GM18508 (cell line): ENCODE data around the gene DHFR2.
"Not testable (repeated sequence)": the region's sequence is repeated elsewhere in the genome, so short reads cannot be mapped to it uniquely, and the experiment has no call there.

ENCODE experiments used
- ATAC-seq: cut with Tn5 transposase; IDR thresholded peaks from one replicate; pipeline ENCODE4 v1.9.1; 2021; ENCODE audit warnings: moderate number of reproducible peaks; ENCODE audit not compliant: insufficient read depth, unreplicated experiment

Gene DHFR2

DNA sequence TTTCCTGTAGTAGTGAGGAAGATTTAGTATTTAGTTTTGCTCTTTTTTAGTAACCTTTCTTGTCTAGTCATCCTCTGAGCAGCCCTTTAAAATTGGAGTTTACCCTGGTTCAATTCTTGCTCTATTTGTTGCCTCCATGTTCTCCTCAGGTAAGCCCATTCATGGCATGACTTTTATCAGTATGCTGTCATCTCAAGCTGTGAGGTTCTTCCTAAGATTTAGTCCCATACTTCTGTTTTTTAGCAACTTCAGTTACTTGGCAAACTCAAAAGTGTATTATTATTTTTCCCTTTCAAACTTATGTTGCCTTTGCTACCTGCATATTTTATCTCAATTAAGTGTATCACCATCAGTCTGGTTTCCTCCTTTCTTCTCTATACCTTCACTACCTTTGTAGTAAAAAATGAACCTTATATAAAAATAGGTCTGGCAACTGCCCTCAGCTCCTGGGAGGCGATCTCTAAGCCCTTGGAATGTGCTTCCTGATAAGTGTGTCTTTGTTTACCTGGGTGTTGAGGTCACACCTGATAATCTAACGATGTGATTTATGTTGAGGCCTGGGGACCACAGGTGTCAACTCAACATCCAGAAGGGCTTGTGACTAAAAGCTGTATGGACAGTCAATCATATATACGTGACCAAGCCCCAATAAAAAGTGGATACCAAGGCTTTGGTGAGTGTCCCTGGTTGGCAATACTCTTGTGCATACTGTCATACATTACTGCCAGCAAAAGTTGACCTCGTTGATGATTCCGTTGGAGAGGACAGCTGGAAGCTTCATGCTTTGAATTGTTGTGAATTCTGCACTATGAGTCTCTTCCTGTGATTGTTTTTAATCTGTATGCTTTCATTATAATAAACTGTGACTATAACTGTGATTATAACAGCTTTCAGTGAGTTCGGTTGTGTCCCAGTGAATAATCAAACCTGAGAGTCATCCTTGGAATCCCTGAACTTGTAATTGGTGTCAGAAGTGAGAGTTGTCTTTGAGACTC, 4.1 kb upstream of the DHFR2 start:
- ATAC-seq = no peak

DNA sequence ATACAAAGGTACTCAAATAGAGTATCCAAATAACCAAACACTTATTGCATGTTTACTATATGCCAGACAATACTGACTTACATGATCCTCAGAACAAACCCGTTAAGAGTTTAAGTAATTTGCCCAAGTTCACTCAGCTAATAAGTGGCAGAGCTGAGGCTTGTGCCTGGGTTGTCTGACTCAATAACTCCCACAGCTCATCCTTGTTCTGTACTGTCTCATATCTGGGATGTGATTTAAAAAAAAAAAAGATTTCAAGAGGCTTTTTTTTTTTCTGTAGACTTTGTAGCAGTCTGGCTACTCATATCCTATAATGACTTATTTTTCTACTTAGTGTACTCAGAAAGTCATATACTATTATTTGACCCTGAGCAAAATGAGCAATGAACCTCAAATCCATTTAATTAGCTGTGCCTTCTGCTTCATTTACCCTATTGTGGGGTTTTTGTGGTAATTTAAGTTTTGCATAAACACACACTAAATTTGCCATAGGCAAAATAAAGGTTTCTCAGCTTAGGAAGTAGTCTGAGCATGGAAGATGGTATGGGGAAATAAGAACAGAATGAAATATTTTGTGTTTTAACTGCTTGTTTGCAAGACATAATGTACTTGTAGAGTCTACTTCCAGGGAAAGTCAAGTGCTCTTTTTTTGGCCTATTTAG, 3.2 kb upstream of the DHFR2 start:
- ATAC-seq = no peak

DNA sequence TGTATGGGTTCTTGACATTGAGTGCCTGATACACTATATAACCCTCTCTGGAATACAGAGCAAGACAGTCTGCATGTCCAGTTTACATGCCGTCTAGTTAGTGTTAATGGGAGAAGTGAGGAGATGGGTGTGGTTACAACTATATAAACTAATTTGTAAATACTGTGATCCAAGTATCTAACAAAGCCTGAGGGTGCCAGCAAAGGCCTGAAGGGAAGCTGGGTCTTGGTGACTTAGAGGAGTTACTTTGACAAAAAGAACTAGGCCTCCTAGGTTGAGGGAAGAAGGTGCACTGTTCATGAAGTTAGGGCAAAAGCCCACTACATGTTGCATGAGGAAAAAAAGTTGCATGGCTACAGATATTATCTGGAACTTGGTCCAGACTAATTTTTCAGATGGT, 2.4 kb upstream of the DHFR2 start:
- no peak for ATAC-seq

DNA sequence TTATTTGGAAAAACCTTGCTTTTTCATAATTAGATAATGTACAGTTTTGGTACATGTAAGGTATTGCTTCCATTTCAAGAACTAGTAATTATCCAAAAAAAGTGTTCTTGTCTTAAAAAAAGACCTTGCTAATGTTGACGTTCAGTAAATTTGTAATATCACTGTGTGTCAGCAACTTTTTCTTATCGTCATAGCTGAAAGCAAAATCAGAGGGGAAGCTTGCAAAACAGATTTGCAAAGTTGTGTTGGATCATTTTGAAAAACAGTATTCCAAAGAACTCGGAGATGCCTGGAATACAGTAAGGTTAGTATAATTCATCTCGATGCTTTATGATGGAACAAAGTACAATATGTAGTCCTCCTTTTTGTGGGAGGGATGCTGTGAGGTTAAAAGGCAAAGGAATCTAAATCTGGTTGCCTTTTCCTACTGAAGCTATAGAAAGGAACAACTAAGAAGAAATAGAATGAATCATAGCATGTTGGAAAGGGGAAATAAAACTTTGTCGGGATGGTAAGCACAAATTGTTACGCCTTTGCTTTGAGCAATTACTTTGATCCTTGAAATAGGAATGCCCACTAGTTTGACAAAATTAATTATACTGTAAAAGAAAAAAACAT, 1.6 kb upstream of the DHFR2 start:
- no peak for ATAC-seq

DNA sequence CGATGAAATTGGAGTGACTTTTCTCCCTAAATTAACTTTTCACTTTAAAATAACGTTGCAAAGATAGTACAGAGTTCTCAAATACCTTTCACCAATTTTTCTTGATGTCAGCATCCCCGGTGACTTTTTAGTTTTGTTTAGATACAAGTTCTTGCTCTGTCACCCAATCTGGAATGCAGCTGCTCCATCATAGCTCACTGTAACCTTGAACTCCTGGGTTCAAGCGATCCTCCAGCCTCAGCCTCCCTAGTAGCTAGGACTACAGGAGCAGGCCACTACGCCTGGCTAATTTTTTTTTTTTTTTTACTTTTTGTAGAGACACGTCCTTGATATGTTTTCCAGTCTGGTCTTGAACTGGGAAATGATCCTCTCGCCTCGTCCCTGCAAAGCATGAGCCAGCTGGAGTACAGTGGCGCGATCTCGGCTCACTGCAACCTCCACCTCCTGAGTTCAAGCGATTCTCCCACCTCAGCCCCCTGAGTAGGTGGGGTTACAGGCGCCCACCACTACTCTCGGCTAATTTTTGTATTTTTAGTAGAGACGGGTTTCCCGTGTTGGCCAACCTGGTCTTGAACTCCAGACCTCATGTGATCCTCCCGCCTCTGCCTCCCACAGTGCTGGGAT, 892 bp upstream of the DHFR2 start:
- ATAC-seq = no peak

DNA sequence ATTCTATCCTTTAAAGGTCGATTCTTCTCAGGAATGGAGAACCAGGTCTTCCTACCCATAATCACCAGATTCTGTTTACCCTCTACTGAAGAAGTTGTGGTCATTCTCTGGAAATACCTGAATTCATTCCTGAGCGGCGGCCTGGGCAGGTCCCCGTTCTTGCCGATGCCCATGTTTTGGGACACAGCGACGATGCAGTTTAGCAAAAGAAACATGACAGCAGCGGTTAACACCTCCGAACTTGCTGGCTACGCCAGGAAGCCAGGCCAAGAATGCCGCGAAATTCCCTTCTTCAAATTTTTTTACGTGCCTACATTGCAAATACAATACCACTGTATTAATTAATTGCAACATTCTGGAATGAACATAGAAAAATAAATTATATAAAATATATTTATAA, 1.4 kb downstream of the DHFR2 start:
- no peak for ATAC-seq

DNA sequence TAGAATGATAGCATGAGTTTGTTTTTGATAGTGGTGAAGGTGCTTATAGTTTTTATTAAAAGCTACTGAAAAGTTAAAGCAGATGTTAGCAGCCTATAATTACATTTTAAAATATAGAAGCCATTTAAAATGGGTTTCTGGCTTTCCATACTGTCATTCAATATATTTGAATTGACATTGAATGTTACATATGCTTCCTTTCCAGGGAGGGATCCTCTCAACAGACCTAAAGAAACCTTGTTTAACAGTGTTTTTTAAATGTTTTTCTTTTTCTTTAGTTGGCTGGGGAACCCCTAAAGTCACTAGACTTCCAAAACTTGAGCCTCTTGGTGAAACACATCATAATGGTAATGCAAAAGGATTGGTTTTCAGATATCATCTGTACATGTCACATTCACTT, 12.2 kb downstream of the DHFR2 start:
- ATAC-seq = no peak

DNA sequence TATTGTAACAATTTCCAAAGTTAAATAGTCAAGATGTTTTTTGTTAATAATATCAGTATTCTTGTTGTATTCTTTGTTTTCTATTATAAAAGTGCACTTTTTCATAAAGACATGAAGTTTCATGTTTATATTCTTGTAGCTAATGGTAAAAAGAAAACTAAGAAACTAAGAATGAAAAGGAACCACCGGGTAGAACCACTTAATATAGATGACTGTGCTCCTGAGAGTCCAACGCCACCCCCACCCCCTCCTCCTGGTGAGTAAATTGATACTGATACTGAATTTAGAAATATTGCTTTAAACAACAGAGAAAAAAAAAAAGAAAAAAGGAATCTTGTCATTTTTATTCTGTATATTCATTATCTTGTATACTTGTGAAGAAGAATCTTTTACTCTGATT, 13.4 kb downstream of the DHFR2 start:
- ATAC-seq = no peak

DNA sequence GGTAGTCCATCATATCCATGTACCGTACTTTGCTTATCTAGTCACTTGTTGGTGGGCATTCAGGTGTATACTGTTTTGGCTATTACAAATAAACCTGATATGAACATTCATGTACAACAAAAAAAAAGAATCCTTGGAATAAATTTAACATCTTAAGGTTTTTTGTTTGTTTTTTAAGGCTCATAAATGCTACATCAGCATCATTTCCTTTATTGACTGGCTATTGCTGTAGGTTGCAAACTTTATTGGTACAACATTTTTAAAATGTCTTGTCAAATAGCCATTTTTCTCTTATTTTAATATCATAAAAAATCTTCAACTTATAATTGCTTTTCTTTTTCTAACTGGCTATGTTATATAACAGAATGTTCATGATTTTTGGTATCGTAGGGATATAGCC, 16.2 kb downstream of the DHFR2 start:
- no peak for ATAC-seq

DNA sequence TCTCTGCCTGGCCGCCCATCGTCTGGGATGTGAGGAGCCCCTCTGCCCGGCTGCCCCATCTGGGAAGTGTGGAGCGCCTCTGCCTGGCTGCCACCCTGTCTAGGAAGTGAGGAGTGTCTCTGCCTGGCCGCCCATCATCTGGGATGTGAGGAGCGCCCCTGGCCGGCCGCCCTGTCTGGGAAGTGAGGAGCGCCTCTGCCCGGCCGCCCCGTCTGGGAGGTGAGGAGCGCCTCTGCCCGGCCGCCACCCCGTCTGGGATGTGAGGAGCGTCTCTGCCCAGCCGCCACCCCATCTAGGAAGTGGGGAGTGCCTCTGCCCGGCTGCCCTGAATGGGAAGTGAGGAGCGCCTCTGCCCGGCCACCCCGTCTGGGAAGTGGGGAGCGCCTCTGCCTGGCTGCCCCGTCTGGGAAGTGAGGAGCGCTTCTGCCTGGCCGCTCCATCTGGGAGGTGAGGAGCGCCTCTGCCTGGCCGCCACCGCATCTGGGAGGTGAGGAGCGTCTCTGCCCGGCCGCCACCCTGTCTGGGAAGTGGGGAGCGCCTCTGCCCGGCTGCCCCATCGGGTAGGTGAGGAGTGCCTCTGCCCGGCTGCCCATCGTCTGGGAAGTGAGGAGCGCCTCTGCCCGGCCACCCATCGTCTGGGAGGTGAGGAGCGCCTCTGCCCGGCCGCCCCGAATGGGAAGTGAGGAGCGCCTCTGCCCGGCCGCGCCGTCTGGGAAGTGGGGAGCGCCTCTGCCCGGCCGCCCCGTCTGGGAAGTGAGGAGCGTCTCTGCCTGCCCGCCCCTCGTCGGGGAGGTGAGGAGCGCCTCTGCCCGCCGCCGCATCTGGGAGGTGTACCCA, 18.4 kb downstream of the DHFR2 start:
- ATAC-seq = not testable (repeated sequence)

DNA sequence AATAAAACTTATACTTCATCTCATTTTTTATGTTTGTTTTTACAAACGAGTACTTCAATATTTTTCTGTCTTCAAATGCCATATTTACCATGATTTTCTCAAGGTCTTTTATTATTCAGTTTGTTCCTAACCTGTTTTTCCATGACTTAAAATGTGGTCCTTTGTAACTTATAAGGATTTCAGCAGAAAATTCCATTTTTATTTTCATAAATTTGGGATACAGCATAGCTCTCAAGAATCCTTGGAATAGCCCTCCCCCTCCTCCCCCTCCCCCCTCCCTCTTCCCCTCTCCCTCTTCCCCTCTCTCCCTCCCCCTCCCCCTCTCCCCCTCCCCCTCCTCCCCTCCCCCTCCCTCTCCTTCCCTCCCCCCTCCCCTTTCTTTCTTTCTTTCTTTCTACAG, 19.4 kb downstream of the DHFR2 start:
- no peak for ATAC-seq

DNA sequence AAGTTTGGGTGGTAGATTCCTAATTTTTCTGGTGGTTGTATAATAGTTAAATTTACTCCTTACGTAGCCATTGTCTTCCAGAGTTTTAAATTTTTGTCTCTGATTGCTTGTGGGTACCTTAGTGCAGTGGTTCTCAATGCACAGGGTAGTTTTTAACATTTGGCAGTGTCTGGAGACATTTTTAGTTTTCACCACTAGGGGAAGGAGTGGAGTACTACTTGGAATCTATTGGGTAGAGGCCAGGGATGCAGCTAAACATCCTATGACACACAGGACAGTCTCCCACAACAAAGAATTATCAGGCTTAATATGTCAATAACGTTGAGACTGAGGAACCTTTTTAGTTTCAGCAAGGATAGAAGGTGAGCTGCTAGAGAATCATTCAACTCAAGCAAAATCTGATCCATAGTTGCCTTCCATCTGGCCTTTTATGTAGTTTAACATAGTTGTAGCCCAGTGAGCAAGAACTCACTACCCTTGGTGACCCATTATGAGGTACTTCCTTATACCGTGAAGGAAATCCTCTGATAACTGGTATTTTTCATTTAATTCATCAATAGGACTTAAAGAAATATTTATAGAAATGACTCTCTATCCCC, 25.7 kb downstream of the DHFR2 start:
- ATAC-seq = no peak

DNA sequence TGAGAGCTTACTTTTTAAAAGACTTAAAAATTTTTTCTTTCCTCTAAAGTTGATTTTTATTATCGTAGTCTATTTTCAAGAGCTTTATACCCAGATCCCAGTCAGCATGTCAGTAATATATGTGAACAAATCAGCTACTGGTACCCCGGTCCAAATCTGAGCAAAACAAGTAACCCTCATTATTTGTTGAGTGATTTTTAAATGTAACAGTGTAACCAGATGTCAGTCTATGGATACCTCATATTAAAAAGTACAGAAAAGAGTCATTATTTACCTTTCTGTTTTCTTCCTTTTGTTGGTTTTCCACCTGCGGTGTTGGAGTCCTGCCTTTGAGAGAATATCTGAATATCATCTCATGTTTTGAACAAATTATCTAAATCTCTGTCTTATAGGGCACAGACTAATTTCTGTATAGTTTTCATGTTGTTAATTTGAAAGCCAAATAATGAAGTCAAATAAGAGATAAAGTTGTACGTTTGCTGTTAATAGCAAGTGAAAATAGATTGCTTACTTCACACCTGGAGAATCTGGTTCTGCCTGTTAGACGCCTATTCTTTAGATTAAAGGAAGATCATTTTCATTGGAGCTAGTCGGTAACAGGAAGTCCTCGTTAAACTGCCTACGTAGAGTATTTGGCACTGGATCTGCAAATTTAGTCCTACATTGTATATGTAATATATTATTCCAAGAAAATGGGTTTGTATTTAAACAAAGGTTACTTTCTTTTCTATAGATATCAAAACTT, 34.5 kb downstream of the DHFR2 start, which contains the start of gene STX19:
STX19 (minus strand) TSS at position 505 of the 745 bp plus-strand sequence. CDS start 13,328 bp downstream, outside the sequence.
- no peak for ATAC-seq

DNA sequence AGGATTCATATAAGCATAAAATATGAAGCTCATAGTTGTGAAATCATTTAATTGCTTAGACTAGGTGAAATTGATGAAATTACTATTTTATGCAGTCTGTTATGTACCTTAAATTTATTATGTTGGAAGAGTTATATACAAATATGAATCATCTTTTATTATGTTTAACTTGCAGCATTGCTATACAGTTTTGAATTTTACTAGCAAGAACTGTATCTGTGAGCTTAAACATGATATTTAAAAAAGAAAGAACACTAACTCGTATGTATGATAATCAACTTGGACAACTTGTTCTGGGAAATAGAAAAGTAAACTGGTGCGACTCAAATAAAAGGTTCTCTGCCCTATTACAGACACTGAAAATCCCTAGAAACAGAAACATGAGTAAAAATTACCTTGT, 36.1 kb downstream of the DHFR2 start:
- no peak for ATAC-seq

DNA sequence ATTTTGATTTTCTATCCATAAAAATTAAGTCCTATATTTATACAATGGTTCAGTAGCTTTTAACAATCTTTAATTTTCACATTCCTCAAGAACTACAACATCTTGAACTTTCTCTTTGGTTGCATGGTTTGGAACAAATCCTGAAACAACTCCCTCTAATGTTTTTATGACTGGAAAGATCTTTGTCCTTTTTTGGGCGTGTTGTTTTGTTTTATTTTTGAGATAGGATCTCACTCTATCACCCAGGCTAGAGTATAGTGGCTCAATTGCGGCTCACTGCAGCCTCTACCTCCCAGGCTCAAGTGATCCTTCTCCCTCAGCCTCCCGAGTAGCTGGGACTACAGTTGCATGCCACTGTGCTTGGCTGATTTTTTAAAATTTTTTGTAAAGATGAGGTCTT, 38.3 kb downstream of the DHFR2 start:
- ATAC-seq = no peak

DNA sequence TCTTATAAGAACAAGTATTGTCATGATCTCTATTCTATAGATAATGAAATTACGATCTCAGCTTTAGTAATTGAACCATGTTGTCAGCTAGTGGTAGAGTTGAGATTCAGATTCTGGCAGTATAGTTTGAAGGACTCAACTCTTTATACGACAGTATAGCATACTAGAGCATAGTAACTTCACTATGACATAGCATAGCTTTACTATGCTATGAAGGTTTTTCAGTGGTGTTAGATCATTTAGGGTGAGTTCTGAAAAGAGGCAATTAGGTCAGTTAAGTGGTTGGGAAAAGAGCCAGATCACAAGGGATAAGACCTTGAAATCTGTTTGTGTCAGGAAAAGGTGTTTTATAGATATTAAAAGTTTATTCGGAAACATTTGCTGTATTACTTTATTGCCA, 42.4 kb downstream of the DHFR2 start:
- no peak for ATAC-seq

DNA sequence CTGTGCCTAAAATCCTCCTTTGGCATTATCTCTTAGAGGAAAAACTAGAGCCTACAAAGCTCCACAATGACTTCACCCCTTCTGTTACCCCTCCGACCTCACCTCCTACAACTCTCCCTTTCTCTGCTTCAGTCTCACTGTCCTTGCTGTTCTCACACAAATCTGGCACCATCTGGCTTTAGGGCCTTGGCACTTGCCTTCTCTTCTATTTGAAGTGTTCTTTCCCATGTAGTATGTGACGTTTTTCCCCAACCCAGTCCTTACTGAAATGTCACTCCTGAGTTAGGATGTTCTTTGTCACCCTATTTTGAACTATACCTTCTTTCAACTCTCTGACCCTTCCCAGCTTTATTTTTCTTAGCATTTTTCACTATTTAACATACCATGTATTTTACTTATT, 43.1 kb downstream of the DHFR2 start:
- ATAC-seq = no peak

DNA sequence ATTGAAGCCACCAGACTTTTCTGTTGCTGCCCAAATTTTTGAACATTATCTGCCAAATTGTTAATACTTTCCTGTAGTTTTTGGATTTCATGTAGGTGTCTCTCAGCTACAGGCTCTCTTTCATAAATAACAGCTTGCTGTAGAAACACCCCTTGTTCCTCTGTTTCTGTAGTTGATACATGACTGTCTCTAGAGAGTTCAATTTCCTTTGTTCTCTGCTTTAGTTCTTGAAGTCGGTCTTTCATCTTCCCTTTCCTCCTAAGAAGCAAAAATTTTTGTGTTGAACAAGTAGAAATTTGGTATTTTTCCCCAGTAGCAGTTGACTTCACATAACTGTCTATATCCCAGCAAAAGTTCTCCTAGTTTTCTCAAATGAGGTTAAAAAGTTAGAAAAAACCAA, 47.7 kb downstream of the DHFR2 start:
- ATAC-seq = no peak

DNA sequence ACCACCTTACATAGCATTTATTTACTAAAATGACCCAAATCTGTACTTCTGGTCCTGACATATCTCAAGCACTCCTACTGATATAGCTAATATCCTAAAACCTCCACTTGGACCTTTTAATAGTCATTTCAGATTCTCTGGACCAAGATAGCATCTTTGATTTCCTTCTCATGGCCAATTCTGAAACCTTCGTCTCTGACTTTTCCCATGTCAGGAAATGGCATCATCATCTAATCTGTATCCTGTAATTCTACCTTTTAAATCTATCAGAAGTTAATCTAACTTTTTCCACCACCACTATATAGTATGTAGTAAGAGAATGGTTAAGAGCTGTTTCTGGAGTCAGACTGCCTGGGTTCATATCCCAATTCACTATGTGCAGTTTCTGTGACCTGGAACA, 50.5 kb downstream of the DHFR2 start:
- ATAC-seq = no peak
